Stomach (tissue), 9 donors: Measurements from ENCODE around the gene G6PC3. TPM values are rescaled to one million over a fixed set of nuclear protein-coding genes. Genes with fewer than 3 reads are reported as not detected.
"Not testable (repeated sequence)": the region's sequence is repeated elsewhere in the genome, so short reads cannot be mapped to it uniquely, and the experiment has no call there.

Experiments used
- DNase-seq, 2 donors: peaks; one replicate each; pipeline versions ENCODE4 v3.0.0 to v3.0.0-alpha.2; 2013 to 2019
- H3K27ac ChIP-seq, 5 donors: fragments of 200-600 bp in 4 of 5; sonication (generic) in 4 of 5; one replicate each; pipeline ENCODE4 v1.5.1; 2013 to 2019; ENCODE audit warnings: mild to moderate bottlenecking in 1 of 5, moderate library complexity in 1 of 5
- H3K27me3 ChIP-seq, 3 donors: fragments of 200-600 bp; sonication (generic); one replicate each; pipeline ENCODE4 v1.5.1; 2017 to 2019; ENCODE audit warnings: mixed run types in 1 of 3
- H3K36me3 ChIP-seq, 4 donors: fragments of 200-600 bp; sonication (generic); 1 replicate in 3 of 4; 2 replicates in 1 of 4; pipeline ENCODE4 v1.5.1; 2016 to 2019
- H3K4me1 ChIP-seq, 4 donors: fragments of 200-600 bp; sonication (generic); one replicate each; pipeline ENCODE4 v1.5.1; 2016 to 2019
- H3K4me3 ChIP-seq, 4 donors: fragments of 200-600 bp; sonication (generic) in 3 of 4; one replicate each; pipeline ENCODE4 v1.5.1; 2016 to 2019; ENCODE audit warnings: mild to moderate bottlenecking in 1 of 4
- H3K9me3 ChIP-seq, 4 donors: fragments of 200-600 bp; sonication (generic); one replicate each; pipeline ENCODE4 v1.5.1; 2016 to 2019
- CTCF ChIP-seq, 7 experiments: fragments of 450-650 bp in 4 of 7; fragments of 200-600 bp in 3 of 7; sonication (generic) in 3 of 7; IDR thresholded peaks; one replicate each; pipeline ENCODE4 v1.5.1; 2016 to 2019; ENCODE audit warnings: antibody characterized with exemption in 7 of 7, control low read depth in 2 of 7, mild to moderate bottlenecking in 1 of 7
- EP300 ChIP-seq: sonication (generic); formaldehyde crosslinking; IDR thresholded peaks from one replicate; pipeline ENCODE4 v1.6.1; 2017; ENCODE audit warnings: antibody characterized with exemption
- POLR2A ChIP-seq, 4 donors: fragments of 450-650 bp; IDR thresholded peaks; one replicate each; pipeline ENCODE4 v1.6.1; 2016; ENCODE audit warnings: antibody characterized with exemption in 4 of 4, control low read depth in 2 of 4, mild to moderate bottlenecking in 1 of 4, moderate library complexity in 1 of 4
- POLR2AphosphoS5 ChIP-seq, 3 donors: sonication (generic); formaldehyde crosslinking; IDR thresholded peaks; one replicate each; pipeline ENCODE4 v1.6.1; 2016; ENCODE audit warnings: antibody characterized with exemption in 3 of 3
- WGBS, 5 donors: extraction: QIAGEN DNeasy Blood & Tissue Kit in 3 of 5; methylation state at CpG; one replicate each; pipeline versions ENCODE4 v1.1.5 to v1.1.7; 2013 to 2018; 5-methylcytosine and 5-hydroxymethylcytosine counted together
- intact Hi-C: fragments of 100-400 bp; cut with DNase I; formaldehyde crosslinking; loops from one replicate; pipeline ENCODE4 v1.15.1; 2023; ENCODE audit warnings: low total_unique reads
- polyA plus RNA-seq, 3 donors: library from polyadenylated mRNA; stranded (reverse); fragments of 200-250 nt; gene quantifications; one replicate each; pipeline ENCODE4 v1.2.3, GENCODE V29; 2013
- total RNA-seq, 5 donors: library from RNA; depleted of rRNA; stranded (reverse); fragments of >200 nt; gene quantifications; one replicate each; pipeline versions ENCODE4 v1.1.0 to v1.2.3, GENCODE V29; 2014 to 2016
- donor health status: healthy with polysubstance abuse.
- donor health status: Bipolar disorder and iron deficiency.
- donor health status: healthy.

Gene G6PC3
- total and polyA plus RNA-seq, 8 donors, result 10.5 to 132 (median 39.4) TPM

- Histone ChIP-seq H3K27me3 (no peaks in the 10 kb centered on the region), H3K4me1 (no peaks in the 10 kb centered on the region), H3K9me3 (no peaks in the 10 kb centered on the region), H3K4me3 (no peak overlapping the region), H3K36me3 (peaks cover 5 to 70% (median 60%) of the 10 kb centered on the region in 4 donors), H3K27ac (no peak overlapping the region)
- no peak for TF ChIP-seq EP300
- TF ChIP-seq POLR2AphosphoS5 (IDR thresholded peaks at IDR 0.05), result no peak
- no peak for TF ChIP-seq CTCF (IDR thresholded peaks at IDR 0.05)
- TF ChIP-seq POLR2A (IDR thresholded peaks at IDR 0.05), result no peak
- intact Hi-C loops, result no loop called here
- DNase-seq, result no peak
- 82 to 91% (median 85%) methylated on average over 3 of the region's 3 CpGs for WGBS, 5 donors
Observed at GRCh38 chr17:44030482-44030881, 40.1 kb upstream of the G6PC3 start.

GRCh38 chr17:44033861-44034408, 36.6 kb upstream of the G6PC3 start:
- H3K27ac ChIP-seq, result no peak overlapping the region
- H3K27me3 ChIP-seq, result no peaks in the 10 kb centered on the region
- peaks cover 33 to 83% (median 79%) of the 10 kb centered on the region in 4 donors for H3K36me3 ChIP-seq
- no peak overlapping the region for H3K4me3 ChIP-seq
- intact Hi-C loops, result no loop called here
- no peaks in the 10 kb centered on the region for H3K9me3 ChIP-seq
- no peak for DNase-seq
- WGBS, 5 donors, result 63 to 84% (median 77%) methylated on average over 3 of the region's 3 CpGs
- TF ChIP-seq POLR2A (IDR thresholded peaks at IDR 0.05), result no peak
- TF ChIP-seq CTCF (IDR thresholded peaks at IDR 0.05), result no peak
- TF ChIP-seq EP300, result no peak
- TF ChIP-seq POLR2AphosphoS5 (IDR thresholded peaks at IDR 0.05), result no peak
- no peaks in the 10 kb centered on the region for H3K4me1 ChIP-seq

- DNase-seq, H3K27me3 ChIP-seq, H3K4me3 ChIP-seq, H3K9me3 ChIP-seq, H3K4me1 ChIP-seq, intact Hi-C loops, H3K27ac ChIP-seq: not testable (repeated sequence)
- peaks cover 33 to 82% (median 74%) of the 10 kb centered on the region in 4 donors for H3K36me3 ChIP-seq
- WGBS, 5 donors, result no CpG with 5 or more reads among the region's 3 CpGs
Observed at GRCh38 chr17:44034688-44035087, 35.8 kb upstream of the G6PC3 start.

GRCh38 chr17:44037471-44037870, 33.1 kb upstream of the G6PC3 start:
- WGBS, 5 donors, result 90 to 100% (median 94%) methylated on average over 2 of the region's 2 CpGs
- no peak overlapping the region for H3K4me3 ChIP-seq
- no peaks in the 10 kb centered on the region for H3K9me3 ChIP-seq
- H3K27ac ChIP-seq, result no peak overlapping the region
- H3K36me3 ChIP-seq, result peaks cover 33 to 61% (median 52%) of the 10 kb centered on the region in 4 donors
- no peak for DNase-seq
- H3K4me1 ChIP-seq, result peaks cover 8 to 29% (median 20%) of the 10 kb centered on the region in 4 donors
- TF ChIP-seq POLR2AphosphoS5 (IDR thresholded peaks at IDR 0.05) (no peak), POLR2A (IDR thresholded peaks at IDR 0.05) (no peak), EP300 (no peak), CTCF (IDR thresholded peaks at IDR 0.05) (no peak)
- intact Hi-C loops, result no loop called here
- no peaks in the 10 kb centered on the region for H3K27me3 ChIP-seq

- H3K36me3 ChIP-seq, result peaks cover 33 to 50% (median 41%) of the 10 kb centered on the region in 4 donors
- no peaks in the 10 kb centered on the region for H3K27me3 ChIP-seq
- DNase-seq, result no peak
- no peak for TF ChIP-seq POLR2AphosphoS5 (IDR thresholded peaks at IDR 0.05)
- no peak for TF ChIP-seq EP300
- no peak for TF ChIP-seq CTCF (IDR thresholded peaks at IDR 0.05)
- no peak for TF ChIP-seq POLR2A (IDR thresholded peaks at IDR 0.05)
- whole genome bisulfite sequencing, 5 donors, result 81 to 93% (median 90%) methylated on average over 3 of the region's 3 CpGs
- H3K9me3 ChIP-seq, result no peaks in the 10 kb centered on the region
- no peak overlapping the region for H3K27ac ChIP-seq
- H3K4me3 ChIP-seq, result no peak overlapping the region
- intact Hi-C loops, result no loop called here
- H3K4me1 ChIP-seq, result peaks cover 12 to 41% (median 26%) of the 10 kb centered on the region in 4 donors
Observed at GRCh38 chr17:44038604-44039011, 31.9 kb upstream of the G6PC3 start.
